Measurements from ENCODE around the gene PRDX5. TPM values are rescaled to one million over a fixed set of nuclear protein-coding genes. Genes with fewer than 3 reads are reported as not detected.

The PRDX5 gene
- total RNA-seq, 1 donor from 2014 or later, result 93.0 TPM

DNA sequence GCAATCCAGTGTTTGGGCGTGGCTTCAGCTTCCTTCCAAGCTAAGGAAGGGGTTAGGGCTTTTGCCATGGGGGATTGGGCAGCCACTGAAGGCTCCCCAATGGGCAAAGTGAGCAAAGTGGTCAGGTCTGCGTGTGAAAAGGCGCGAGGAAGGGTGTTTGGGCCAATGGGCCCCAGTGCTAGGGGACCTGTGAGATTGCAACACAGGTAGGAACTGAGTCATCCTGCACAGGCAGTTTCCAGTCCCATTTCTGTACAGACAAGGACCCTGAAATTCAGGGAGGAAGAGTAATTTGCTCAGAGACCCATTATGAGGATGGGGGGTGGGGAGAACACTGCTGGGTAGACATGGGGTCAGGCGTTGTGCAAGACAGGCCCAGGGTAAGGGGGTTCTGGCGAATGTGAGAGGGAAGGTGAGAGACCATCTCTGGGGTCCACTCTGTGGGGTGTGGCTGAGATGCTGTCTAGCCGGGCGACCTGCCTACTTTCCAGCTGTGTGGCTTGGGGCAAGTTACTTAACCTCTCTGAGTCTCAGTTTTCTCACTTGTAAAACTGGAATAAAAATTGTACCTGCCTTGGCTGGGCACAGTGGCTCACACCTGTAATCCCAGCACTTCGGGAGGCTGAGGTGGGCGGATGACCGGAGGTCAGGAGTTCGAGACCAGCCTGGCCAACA, 29.4 kb downstream of the PRDX5 start:
- DNase-seq, result no peak

DNA sequence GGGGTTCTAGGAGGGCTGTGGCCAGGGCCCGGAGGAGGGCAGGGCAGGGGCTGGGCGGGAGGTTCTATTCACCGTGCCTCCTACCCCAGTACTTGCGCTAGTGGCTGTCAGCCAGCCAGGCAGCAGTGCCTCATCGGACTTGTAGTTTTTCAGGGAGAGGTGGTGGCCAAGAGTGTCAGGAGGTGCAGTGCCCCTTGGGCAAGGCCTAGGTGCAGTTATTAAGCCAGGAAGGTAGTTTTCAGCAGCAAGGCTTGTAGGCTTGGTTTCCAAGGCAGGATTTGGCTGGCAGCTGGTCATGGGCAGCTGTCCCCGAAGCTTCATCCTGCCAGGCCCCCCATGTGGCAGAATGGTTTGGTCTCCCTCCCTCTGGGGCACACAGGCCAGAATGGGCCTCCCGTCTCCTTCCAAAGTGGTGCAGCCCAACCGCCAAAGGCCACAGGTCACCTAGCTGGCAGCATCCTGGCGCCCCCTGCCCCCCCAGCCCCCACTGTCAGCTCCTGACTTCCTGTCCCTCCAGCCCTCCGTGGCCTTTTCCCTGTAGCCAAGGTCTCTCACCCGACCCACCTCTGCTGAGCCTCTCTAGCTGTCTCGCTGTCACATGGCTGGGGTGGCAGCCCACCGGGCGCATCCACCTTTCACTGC, 30.6 kb downstream of the PRDX5 start:
- no peak for DNase-seq

DNA sequence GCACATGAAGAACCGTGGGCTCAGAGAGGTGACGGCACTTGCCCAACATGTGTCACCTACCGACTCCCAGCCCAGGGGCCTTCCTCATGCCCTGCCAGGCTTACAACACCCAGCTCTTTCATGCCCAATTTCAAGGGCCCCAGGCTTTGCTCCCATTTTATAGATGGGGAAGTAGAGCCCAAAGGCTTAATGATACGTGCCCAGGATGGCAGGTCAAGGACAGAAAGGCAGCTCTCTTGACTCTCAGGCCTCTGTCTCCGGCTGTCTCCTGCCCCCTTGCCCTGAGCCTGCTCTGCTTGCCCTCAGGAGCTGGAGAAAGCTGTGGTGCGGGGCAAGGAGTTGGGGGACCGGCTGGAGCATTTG, 31.1 kb downstream of the PRDX5 start:
- no peak for DNase-seq

DNA sequence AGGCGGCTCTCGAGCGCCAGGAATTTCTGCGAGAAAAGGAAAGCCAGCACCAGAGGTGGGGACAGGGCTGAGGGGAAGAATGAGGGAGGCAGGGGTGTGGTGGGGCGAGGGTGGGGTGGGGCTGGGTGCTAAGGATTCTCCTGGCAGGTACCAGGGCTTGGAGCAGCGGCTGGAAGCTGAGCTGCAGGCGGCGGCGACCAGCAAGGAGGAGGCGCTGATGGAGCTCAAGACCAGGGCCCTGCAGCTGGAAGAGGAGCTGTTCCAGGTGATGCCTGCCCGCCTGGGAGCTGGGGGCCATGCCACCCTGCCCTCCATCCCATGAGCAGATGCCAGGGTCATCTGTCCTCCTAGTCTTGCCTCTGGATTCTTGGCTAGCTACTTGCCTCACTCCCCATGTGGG, 31.5 kb downstream of the PRDX5 start:
- no peak for DNase-seq

DNA sequence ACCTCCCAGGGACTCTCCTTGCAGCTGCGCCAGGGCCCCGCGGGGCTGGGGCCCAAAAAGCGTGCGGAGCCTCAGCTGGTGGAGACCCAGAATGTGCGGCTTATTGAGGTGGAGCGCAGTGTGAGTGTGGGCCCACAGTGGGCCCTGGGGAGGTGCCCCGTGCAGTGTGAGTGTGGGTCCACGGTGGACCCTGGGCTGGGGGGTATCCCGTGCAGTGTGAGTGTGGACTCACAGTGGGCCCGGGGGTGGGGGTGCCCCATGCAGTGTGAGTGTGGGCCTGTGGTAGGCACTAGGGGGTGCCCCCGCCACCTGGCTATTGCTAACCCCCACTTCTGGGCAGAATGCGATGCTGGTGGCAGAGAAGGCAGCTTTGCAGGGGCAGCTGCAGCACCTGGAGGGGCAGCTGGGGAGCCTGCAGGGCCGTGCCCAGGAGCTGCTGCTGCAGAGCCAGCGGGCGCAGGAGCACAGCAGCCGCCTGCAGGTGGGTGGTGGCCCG, 33.3 kb downstream of the PRDX5 start:
- DNase-seq, result no peak

DNA sequence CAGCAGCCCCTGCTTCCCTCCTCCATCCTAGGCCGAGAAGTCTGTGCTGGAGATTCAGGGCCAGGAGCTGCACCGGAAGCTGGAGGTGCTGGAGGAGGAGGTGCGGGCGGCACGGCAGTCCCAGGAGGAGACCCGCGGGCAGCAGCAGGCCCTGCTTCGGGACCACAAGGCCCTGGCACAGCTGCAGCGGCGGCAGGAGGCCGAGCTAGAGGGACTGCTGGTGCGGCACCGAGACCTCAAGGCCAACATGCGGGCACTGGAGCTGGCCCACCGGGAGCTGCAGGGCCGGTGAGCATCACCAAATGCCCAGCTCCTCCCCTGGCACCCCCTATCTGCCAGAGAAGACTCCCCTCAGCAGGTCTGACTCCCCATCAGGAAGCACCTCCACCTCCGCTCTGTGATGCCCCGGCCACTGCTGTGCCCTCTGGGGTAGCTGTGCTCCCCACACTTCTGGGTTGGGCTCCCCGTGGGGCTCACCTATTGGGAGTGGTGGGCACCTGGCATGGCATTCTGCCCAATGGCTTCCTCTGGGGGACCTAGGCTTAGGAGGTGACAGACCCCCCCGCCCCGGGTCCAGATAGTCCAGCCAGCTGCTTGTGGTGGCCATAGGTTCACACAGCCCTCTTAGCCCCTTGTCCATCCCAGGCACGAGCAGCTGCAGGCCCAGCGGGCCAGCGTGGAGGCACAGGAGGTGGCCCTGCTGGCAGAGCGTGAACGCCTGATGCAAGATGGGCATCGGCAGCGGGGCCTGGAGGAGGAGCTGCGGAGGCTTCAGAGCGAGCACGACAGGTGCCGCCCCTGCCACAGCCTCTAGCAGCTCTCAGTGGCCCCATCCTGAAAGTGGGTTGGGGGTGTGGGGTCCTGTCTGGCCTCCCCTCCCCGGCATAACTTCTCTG, 34.4 kb downstream of the PRDX5 start:
- DNase-seq, result no peak

DNA sequence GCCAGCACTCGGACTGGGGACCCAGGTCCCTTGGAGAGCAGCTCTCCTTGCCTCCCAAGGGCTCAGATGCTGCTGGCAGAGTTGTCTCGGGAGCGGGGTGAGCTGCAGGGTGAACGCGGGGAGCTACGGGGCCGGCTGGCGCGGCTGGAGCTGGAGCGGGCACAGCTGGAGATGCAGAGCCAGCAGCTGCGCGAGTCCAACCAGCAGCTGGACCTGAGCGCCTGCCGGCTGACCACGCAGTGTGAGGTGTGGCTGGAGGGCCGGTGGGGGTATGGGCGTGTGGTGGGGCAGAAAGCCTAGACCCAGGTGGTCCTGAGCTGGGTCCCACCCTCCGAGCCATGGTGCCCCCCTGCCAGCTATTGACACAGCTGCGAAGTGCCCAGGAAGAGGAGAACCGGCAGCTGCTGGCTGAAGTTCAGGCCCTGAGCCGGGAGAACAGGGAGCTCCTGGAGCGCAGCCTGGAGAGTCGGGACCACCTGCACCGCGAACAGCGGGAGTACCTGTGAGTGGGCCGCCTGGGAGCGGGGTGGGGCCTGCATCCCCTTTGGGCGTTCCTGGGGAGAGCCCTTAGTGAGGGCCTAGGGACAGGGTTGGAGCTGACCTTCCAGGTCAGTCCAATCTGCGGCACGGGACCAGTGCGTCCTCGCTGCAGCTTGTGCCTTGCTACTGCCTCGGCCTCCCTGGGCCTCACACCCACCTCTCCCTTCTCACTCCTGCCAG, 35.2 kb downstream of the PRDX5 start:
- no peak for DNase-seq

DNA sequence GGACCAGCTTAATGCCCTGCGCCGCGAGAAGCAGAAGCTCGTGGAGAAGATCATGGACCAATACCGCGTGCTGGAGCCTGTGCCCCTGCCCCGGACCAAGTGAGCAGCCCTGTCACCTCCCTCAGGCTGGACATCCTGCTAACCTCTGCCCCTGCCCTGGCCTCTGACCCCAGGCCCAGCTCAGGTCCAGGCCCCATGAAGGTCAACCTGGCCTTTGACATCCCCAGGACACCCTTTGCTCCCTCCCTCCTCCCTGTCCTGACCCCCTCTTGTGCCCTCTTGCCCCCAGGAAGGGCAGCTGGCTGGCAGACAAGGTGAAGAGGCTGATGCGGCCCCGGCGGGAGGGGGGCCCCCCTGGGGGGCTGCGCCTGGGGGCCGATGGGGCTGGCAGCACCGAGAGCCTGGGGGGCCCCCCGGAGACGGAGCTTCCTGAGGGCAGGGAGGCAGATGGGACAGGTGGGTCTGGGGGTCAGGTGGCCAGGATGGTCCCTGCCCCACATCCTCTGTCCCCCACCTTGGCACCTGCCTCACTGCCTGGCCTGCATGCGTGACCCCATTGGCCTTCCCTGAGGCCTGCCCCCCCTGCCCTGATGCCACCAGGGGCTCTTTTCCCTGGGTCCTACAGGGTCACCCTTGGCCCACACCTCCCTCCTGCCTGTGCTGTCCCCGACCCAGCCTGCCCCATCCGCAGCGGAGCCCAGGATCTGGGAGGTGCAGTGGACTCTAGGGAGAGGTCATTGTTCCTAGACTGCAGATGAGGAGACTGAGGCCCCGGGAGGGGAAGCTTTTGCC, 36.0 kb downstream of the PRDX5 start:
- no peak for DNase-seq

DNA sequence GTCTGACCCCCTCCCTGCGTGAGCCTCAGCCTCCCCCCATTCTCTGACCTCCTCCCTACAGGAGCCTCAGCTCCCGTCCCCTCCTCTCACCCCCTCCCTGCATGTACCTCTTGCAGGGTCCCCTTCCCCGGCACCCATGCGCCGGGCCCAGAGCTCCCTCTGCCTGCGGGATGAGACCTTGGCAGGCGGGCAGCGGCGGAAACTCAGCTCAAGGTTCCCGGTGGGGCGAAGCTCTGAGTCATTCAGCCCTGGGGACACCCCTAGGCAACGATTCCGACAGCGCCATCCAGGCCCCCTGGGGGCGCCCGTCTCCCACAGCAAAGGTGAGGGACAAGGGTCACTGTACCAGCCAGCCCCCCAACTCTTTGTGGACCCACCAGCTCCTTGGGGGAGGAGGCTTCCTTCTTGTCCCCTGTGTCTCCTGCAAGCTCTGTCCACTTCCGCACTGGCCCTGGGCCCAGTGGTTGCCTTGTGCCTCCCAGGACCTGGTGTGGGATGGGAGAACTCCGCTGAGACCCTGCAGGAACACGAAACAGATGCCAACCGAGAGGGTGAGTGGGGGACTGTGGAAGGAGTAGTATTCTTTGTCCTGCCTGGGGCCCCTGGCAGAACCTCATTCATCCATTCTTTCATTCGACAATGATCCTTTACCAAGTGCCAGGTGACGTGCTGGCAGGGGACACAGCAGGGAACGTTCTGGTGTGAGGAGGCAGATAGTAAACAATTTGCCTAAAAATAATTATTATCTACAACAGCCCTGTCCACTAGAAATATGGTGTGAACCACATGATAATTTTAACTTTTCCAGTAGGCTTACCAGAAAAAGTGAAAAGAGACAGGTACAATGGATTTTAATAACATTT, 37.4 kb downstream of the PRDX5 start:
- DNase-seq, result peak; percentile 42

DNA sequence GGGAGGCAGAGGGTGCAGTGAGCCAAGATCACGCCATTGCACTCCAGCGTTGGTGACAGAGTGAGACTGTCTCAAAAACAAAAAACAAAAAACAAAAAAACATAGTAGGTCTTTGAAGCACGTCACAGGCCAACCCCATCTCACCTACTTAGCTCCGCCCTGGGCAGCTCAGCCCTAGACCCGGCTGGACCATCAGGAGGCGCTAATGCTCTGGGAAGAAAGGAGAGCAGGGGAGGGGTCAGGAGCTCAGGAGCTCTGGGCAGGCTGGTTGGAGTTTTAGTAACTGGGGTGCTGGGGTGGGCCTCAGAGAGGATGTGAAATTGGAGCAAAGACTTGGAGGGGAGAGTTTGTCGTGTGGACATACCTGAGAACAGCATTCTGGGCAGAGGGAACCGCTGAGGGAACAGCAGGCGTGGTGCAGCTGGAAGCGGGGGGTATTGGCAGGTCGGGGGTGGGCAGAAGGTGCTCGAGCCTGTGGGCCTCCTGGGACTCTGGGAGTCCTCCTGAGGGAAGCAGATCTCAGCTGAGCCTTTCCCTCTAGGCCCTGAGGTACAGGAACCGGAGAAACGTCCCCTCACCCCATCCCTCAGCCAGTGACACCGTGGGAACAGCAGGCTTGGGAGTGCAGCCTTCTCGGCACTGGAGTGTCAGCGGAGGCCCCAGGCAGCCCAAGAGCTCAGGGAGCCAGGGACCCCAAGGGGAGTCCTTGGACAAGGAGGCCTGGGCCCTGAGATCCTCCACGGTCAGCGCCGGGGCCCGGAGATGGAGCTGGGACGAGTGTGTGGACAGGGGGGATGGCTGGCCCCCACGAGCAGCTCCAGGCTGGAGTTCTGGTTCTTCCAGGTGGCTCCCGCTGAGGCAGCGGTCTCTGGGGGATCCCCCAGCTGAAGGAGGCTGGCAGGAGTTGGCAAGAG, 38.8 kb downstream of the PRDX5 start:
- no peak for DNase-seq

DNA sequence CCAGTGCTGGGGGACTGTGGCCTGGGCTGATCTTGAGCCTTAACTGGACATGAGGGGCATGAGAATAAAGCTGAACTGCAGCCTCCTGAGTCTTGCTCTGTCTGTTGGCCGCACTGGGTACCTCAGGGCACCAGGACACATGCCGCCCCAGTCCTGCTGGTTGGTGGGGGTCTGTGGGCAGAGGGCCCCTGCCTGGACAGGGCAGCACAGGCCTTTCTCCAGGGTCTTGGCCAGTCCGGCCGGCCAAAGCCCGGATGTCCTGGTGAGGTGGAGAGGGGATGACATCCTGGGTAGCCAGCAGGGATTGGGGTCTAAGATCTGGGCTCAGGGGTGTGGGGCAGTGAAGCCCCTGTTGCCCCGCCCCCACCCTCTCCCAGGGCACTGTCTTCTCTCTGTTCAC, 39.5 kb downstream of the PRDX5 start:
- no peak for DNase-seq

DNA sequence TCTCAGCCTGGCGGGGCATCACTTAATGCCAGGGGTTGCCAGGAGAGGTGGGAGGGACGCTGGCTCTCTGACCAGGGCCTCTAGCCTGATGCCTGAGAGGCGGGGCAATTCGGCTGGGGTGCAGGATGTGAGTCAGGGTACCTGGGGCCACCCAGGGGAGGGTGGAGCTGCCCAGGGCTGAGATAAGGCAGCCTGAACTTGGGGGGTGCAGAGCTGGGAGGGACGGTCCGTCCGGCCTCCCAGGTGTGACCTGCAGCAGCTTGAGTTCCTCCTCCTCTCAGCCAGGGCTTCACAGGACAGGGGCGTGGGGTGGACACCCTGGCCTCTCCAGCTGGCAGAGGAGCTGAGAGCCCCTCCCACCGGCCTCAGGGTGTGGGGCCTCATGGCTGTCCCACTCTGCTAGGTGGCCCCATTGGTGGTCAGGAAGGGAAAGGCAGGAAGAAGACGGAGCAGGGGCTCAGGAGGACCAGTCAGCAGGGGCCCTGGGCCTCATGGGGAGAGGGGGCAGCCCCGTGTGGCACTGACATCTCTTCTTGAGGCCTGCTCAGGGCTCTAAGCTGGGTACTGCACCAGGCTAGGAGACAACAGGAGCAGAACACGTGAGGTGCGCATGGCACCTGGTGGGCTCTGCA, 40.1 kb downstream of the PRDX5 start:
- DNase-seq, result no peak

DNA sequence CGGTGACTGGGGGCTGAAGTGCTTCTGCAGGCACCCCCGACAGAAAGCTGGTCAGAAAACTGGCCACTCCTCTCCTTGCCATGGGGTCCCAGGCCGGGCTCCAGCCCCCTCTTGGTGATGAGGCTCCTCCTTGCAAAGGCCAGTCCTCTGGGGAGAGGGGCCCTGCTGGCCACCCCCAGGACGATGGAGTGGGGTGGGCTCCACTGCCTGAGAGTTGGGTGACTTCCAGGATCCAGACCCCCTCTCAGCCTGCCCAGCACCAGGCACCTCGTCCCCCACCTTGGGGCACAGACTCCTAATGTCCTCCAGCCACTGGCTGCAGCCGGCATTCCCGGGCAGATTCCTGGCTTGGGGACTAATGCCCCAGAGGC, 40.6 kb downstream of the PRDX5 start:
- no peak for DNase-seq

DNA sequence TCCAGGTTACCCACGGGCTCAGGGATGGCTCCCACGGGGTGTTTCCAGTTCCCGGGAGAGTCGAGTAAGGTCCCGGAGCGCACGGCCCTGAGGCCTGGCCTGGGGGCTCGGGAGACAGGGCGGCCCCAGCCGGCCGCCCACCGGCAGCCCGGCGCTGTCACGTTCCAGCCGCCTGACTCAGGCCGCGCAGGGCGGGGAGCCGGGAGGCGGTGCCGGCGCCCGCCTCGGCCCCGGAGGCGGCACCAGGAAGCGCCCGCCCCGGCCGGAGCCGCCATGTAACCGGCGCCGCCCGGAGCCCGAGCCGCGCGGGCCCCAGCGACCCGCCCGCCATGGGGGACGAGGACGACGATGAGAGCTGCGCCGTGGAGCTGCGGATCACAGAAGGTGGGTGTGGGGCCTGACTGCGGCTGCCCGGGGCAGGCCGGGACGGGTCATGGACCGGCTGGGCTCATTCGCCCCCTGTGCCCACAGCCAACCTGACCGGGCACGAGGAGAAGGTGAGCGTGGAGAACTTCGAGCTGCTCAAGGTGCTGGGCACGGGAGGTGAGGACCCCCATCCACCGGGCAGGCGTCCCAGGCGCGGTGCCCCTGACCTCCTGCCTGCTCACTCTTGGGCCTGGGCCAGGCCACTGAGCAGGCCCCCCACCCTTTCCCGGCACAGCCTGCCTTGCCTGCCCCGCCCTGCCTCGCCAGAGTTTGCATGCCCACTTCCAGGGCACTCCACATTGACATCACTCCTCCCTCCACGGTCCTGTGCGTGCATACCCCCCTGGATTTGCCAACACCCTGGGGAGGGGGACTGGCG, 41.2 kb downstream of the PRDX5 start, which contains the start of gene RPS6KA4:
Gene RPS6KA4 (plus strand): TSS at position 256 of the 805 bp plus-strand sequence. CDS start 74 bp downstream, at position 330.
- peak; percentile 23 for DNase-seq

DNA sequence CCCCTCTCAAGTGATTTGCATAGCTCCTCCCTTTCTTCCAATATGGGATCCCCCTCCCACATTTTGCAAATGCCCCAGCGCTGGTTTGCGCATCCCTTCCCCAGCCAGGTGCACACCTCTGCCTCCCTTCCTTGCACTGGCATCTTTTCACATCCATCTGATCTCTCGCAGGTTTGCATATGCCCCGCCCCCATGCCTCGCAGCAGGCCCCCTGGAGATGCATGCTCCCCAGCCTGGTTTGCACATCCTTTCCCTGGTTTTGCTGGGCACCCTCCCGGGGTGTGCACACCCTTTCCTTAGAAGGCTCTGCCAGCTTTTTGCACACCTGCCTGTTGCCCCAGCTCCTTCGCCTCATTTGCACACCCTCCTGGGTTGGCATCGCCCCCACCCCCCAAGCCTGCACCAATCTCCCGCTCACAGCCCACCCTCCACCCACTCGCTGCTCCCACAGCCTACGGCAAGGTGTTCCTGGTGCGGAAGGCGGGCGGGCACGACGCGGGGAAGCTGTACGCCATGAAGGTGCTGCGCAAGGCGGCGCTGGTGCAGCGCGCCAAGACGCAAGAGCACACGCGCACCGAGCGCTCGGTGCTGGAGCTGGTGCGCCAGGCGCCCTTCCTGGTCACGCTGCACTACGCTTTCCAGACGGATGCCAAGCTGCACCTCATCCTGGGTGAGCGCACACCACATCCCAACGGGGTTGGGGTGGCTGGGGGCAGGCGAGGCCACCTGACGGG, 42.0 kb downstream of the PRDX5 start:
- DNase-seq, result peak; percentile 36

DNA sequence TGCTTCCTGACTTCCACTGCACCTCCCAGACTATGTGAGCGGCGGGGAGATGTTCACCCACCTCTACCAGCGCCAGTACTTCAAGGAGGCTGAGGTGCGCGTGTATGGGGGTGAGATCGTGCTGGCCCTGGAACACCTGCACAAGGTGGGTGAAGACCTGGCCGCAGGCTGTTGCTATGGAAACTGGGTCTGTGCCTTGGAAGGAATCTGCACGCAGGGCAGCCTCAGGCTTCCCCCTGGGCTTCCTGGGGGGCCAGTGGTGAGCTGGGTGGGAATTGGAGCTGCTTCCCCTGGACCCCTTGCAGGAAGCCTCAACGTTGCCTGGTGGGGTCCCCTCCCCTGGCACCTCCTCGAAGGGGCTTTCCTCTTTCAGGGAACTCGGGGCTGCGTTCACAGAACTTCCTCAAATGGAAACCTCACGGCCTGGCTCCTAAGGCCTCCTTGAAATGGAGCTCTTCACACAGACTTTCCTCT, 42.6 kb downstream of the PRDX5 start:
- DNase-seq, result no peak

DNA sequence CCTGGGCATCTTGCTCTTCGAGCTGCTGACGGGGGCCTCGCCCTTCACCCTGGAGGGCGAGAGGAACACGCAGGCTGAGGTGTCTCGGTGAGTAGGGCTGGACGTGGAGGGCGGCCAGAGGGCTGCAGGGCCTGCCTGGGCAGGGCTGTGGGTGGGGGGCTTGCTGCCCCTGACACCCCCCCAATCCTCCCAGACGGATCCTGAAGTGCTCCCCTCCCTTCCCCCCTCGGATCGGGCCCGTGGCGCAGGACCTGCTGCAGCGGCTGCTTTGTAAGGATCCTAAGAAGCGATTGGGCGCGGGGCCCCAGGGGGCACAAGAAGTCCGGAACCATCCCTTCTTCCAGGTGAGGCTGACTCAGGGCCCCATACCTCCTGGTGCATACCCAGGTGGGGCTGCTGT, 43.7 kb downstream of the PRDX5 start:
- DNase-seq, result no peak
